Ascending aorta (tissue), 2 donors: ENCODE data around the gene PLXNA2. TPM values are rescaled to one million over a fixed set of nuclear protein-coding genes. Genes with fewer than 3 reads are reported as not detected.

Experiments
- DNase-seq, 2 donors: peaks; one replicate each; pipeline ENCODE4 v3.0.0-alpha.2; 2019; ENCODE audit warnings: low spot score in 2 of 2
- H3K27ac ChIP-seq, 2 donors: fragments of 200-600 bp; sonication (generic); one replicate each; pipeline ENCODE4 v1.5.1; 2016 to 2017; ENCODE audit warnings: mild to moderate bottlenecking in 1 of 2
- H3K27me3 ChIP-seq: fragments of 200-600 bp; sonication (generic); one replicate; pipeline ENCODE4 v1.5.1; 2017
- H3K36me3 ChIP-seq, 2 donors: fragments of 200-600 bp; sonication (generic); one replicate each; pipeline ENCODE4 v1.5.1; 2016
- H3K4me1 ChIP-seq, 2 donors: fragments of 200-600 bp; sonication (generic); one replicate each; pipeline ENCODE4 v1.5.1; 2016 to 2017; ENCODE audit warnings: mild to moderate bottlenecking in 1 of 2
- H3K4me3 ChIP-seq, 2 donors: fragments of 200-600 bp; sonication (generic); one replicate each; pipeline ENCODE4 v1.5.1; 2016 to 2017; ENCODE audit warnings: mild to moderate bottlenecking in 1 of 2
- H3K9me3 ChIP-seq, 2 donors: fragments of 200-600 bp; sonication (generic); one replicate each; pipeline ENCODE4 v1.5.1; 2016
- intact Hi-C: fragments of 100-400 bp; cut with DNase I; formaldehyde crosslinking; loops from one replicate; pipeline ENCODE4 v1.15.1; 2023
- total RNA-seq: library from RNA; depleted of rRNA; stranded (reverse); fragments of >200 nt; gene quantifications from one replicate; pipeline ENCODE4 v1.1.0, GENCODE V29; 2016
- TF ChIP-seq, protein P1 (sequence below), 3 experiments: fragments of 200-600 bp in 2 of 3; fragments of 450-650 bp in 1 of 3; sonication (generic) in 2 of 3; IDR thresholded peaks; one replicate each; pipeline ENCODE4 v1.5.1; 2016 to 2019; ENCODE audit warnings: antibody characterized with exemption in 3 of 3, mild to moderate bottlenecking in 1 of 3, moderate library complexity in 1 of 3

Gene PLXNA2
- total RNA-seq, 1 donor from 2014 or later = 33.0 TPM

DNA sequence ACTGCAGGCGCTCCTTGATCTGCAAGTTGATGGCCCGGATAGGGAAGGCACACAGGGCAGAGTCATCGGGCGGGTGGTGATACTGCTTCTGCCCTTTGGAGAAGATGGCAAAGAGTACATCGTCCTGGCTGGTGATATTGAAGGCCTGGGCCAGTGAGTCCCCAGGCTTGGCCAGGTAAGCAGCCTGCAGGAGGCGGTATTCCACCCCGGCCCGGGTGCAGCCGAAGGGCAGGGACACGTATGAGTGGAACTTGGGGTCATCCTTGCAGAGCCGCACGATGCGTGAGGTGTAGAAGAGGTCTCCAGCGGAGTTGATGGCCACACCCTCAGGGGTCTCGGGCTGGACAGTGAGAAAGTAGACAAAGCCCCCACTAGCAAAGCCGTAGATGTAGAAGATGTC lies 27.4 kb downstream of the PLXNA2 start:
- H3K36me3 ChIP-seq = peaks cover 10 to 31% of the 10 kb centered on the region in 2 donors
- DNase-seq = no peak
- H3K27me3 ChIP-seq = no peaks in the 10 kb centered on the region
- no peaks in the 10 kb centered on the region for H3K9me3 ChIP-seq
- no peak overlapping the region for H3K4me3 ChIP-seq
- TF ChIP-seq, protein P1, sequence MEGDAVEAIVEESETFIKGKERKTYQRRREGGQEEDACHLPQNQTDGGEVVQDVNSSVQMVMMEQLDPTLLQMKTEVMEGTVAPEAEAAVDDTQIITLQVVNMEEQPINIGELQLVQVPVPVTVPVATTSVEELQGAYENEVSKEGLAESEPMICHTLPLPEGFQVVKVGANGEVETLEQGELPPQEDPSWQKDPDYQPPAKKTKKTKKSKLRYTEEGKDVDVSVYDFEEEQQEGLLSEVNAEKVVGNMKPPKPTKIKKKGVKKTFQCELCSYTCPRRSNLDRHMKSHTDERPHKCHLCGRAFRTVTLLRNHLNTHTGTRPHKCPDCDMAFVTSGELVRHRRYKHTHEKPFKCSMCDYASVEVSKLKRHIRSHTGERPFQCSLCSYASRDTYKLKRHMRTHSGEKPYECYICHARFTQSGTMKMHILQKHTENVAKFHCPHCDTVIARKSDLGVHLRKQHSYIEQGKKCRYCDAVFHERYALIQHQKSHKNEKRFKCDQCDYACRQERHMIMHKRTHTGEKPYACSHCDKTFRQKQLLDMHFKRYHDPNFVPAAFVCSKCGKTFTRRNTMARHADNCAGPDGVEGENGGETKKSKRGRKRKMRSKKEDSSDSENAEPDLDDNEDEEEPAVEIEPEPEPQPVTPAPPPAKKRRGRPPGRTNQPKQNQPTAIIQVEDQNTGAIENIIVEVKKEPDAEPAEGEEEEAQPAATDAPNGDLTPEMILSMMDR (IDR thresholded peaks at IDR 0.05) = no peak
- peaks cover 16 to 45% of the 10 kb centered on the region in 2 donors for H3K4me1 ChIP-seq
- H3K27ac ChIP-seq = peak overlapping the region; percentile 12 to 92
- intact Hi-C loops = no loop called here

DNA sequence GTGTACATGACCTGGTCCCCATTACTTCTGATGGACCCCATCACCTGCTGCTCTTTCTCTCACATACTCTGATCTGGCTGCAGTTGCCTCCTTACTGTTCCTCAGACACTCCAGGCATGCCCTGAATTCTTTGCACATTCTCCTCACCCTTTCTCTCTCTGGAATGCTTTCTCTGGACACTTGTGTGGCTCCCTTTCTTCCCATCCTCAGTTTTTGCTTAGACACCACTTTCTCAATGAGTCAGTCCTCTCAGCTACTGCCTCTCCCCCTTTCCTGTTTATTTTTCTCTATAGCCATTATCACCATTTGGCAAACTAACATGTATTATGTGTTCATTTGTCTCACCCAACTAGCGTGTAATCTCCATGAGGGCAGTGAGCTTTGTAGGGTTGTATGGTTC lies 28.1 kb downstream of the PLXNA2 start:
- Histone ChIP-seq H3K27ac (peak overlapping the region in 1 of 2 donors; percentile 92), H3K4me3 (no peak overlapping the region), H3K27me3 (no peaks in the 10 kb centered on the region), H3K4me1 (peaks cover 16 to 38% of the 10 kb centered on the region in 2 donors), H3K36me3 (peaks cover 10 to 34% of the 10 kb centered on the region in 2 donors), H3K9me3 (no peaks in the 10 kb centered on the region)
- intact Hi-C loops = no loop called here
- TF ChIP-seq, protein P1 (IDR thresholded peaks at IDR 0.05) = no peak
- DNase-seq = no peak

DNA sequence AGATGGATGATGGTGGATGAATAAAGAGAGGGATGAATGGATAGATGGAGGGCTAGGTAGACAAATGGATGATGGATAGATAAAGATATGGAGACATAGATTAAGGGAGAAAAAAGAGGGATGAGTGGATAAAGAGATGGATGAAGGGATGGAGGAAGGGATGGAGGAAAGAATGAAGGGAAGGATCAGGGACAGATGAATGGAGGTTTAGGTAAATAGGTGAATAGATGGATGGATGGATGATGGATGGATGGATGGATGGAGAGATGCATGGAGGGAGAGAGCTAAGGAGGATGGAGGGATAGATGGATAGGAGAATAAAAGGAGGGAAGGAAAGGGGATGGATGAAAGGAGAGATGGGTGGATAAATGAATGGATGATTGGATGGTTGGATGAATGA lies 28.8 kb downstream of the PLXNA2 start:
- Histone ChIP-seq H3K27me3 (no peaks in the 10 kb centered on the region), H3K36me3 (peaks cover 10 to 34% of the 10 kb centered on the region in 2 donors), H3K27ac (no peak overlapping the region), H3K4me1 (peaks cover 13 to 31% of the 10 kb centered on the region in 2 donors), H3K9me3 (no peaks in the 10 kb centered on the region), H3K4me3 (no peak overlapping the region)
- no peak for DNase-seq
- intact Hi-C loops = no loop called here
- TF ChIP-seq, protein P1 (IDR thresholded peaks at IDR 0.05) = no peak

DNA sequence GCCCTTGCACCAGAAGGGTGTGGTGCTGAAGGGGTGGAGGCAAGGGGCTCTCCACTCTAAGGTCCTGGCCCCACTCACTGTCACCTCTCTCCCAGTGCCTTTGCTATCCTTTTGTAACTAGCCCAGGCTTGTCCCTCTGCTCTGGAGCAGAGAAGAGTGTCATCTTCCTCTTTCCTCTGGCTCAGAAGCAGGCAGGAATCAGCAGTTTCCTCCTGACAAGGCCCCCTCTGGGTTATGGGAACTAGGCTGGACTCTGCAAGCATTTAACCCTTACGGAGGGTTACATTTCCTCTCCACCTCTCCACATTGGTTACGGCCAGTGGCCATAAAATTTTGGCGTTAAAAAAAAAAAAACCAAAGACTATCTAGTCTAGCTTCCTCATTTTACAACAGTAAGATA lies 30.4 kb downstream of the PLXNA2 start:
- intact Hi-C loops = no loop called here
- Histone ChIP-seq H3K9me3 (no peaks in the 10 kb centered on the region), H3K4me1 (peaks cover 5 to 19% of the 10 kb centered on the region in 2 donors)

DNA sequence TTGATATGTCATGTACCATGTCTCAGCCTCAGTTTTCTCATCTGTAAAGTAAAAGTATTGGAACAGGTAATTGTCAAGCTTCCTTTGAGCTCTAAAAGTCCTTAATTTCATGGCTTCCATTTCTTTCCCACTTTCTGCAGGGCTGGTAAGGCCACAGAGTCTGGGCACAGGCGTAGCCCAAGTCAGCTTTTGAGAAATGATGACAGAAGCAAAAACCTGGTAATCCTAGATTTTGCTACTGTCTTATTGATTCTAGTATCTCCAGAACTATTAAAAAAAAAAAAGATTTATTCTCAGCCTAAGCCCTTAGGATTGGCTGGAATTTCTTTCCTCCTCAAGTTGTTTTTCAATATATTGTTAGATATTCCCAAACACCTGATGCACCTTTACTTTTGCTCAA lies 31.3 kb downstream of the PLXNA2 start:
- DNase-seq = no peak
- Histone ChIP-seq H3K4me1 (peaks cover 4 to 19% of the 10 kb centered on the region in 2 donors), H3K9me3 (no peaks in the 10 kb centered on the region), H3K36me3 (peaks cover 10 to 42% of the 10 kb centered on the region in 2 donors), H3K27ac (no peak overlapping the region), H3K27me3 (no peaks in the 10 kb centered on the region), H3K4me3 (no peak overlapping the region)
- intact Hi-C loops = no loop called here
- TF ChIP-seq, protein P1 (IDR thresholded peaks at IDR 0.05) = no peak

More for the DNA sequence above, 30.4 kb downstream of the PLXNA2 start:
- no peak overlapping the region for H3K27ac ChIP-seq
- H3K27me3 ChIP-seq = no peaks in the 10 kb centered on the region
- H3K36me3 ChIP-seq = peaks cover 10 to 38% of the 10 kb centered on the region in 2 donors
- DNase-seq = no peak
- H3K4me3 ChIP-seq = no peak overlapping the region
- TF ChIP-seq, protein P1 (IDR thresholded peaks at IDR 0.05) = no peak
